Trophoblast cell (in vitro differentiated cells and primary cell): ENCODE measurements around the gene VMP1.

Experiments
- DNase-seq, 2 donors: peaks; one replicate each; pipeline ENCODE4 v3.0.0-alpha.2; 2016
- H2AFZ ChIP-seq: 2 replicates; pipeline ENCODE4 v1.6.1; 2013; ENCODE audit warnings: low read length, moderate library complexity, mild to moderate bottlenecking; ENCODE audit not compliant: insufficient read depth, poor library complexity
- H2AK5ac ChIP-seq: 2 replicates; pipeline ENCODE4 v1.6.1; 2013; ENCODE audit warnings: mild to moderate bottlenecking, low read length
- H2BK120ac ChIP-seq: 2 replicates; pipeline ENCODE4 v1.6.1; 2013; ENCODE audit warnings: low read length, mild to moderate bottlenecking, moderate library complexity; ENCODE audit not compliant: insufficient read depth, poor library complexity
- H2BK12ac ChIP-seq: 2 replicates; pipeline ENCODE4 v1.6.1; 2013; ENCODE audit warnings: mild to moderate bottlenecking, low read length, moderate library complexity
- H2BK5ac ChIP-seq: 2 replicates; pipeline ENCODE4 v1.6.1; 2013; ENCODE audit warnings: low read length, low read depth, moderate library complexity, mild to moderate bottlenecking; ENCODE audit not compliant: poor library complexity
- H3K14ac ChIP-seq: 2 replicates; pipeline ENCODE4 v1.6.1; 2013; ENCODE audit warnings: mild to moderate bottlenecking, low read length
- H3K18ac ChIP-seq: 2 replicates; pipeline ENCODE4 v1.6.1; 2013; ENCODE audit warnings: mild to moderate bottlenecking, low read length
- H3K23ac ChIP-seq: 2 replicates; pipeline ENCODE4 v1.6.1; 2013; ENCODE audit warnings: low read length
- H3K27ac ChIP-seq: 2 replicates; pipeline ENCODE4 v1.5.1; 2013; ENCODE audit warnings: low read depth, mild to moderate bottlenecking, inconsistent platforms, low read length, moderate library complexity
- H3K27me3 ChIP-seq: 2 replicates; pipeline ENCODE4 v1.6.1; 2013; ENCODE audit warnings: inconsistent platforms, mild to moderate bottlenecking, low read length, moderate library complexity; ENCODE audit not compliant: insufficient read depth
- H3K36me3 ChIP-seq, 2 experiments: 1 replicate in 1 of 2; 2 replicates in 1 of 2; pipeline ENCODE4 v1.6.1; 2013; ENCODE audit warnings: low read length in 2 of 2, mild to moderate bottlenecking in 2 of 2, moderate library complexity in 1 of 2; ENCODE audit not compliant: insufficient read depth in 2 of 2, control insufficient read depth in 1 of 2
- H3K4ac ChIP-seq: 2 replicates; pipeline ENCODE4 v1.6.1; 2013; ENCODE audit warnings: low read depth, mild to moderate bottlenecking, low read length, moderate library complexity
- H3K4me1 ChIP-seq, 2 experiments: 1 replicate in 1 of 2; 2 replicates in 1 of 2; pipeline ENCODE4 v1.6.1; 2013; ENCODE audit warnings: low read length in 2 of 2, mild to moderate bottlenecking in 2 of 2, moderate library complexity in 1 of 2; ENCODE audit not compliant: insufficient read depth in 2 of 2, control insufficient read depth in 1 of 2
- H3K4me2 ChIP-seq: 2 replicates; pipeline ENCODE4 v1.6.1; 2013; ENCODE audit warnings: inconsistent platforms, mild to moderate bottlenecking, low read length, moderate library complexity
- H3K4me3 ChIP-seq: 2 replicates; pipeline ENCODE4 v1.5.1; 2013; ENCODE audit warnings: mild to moderate bottlenecking, low read depth, low read length, inconsistent platforms
- H3K79me1 ChIP-seq: one replicate; pipeline ENCODE4 v1.6.1; 2013; ENCODE audit warnings: low read length
- H3K79me2 ChIP-seq: 2 replicates; pipeline ENCODE4 v1.6.1; 2013; ENCODE audit warnings: low read length, mild to moderate bottlenecking; ENCODE audit not compliant: control insufficient read depth, insufficient read depth, poor library complexity
- H3K9ac ChIP-seq: 2 replicates; pipeline ENCODE4 v1.6.1; 2013; ENCODE audit warnings: mild to moderate bottlenecking, low read length
- H3K9me3 ChIP-seq: 2 replicates; pipeline ENCODE4 v1.6.1; 2013; ENCODE audit warnings: low read depth, mild to moderate bottlenecking, control low read depth, inconsistent platforms, low read length; ENCODE audit not compliant: insufficient read depth
- H4K12ac ChIP-seq: 2 replicates; pipeline ENCODE4 v1.6.1; 2013; ENCODE audit warnings: low read depth, mild to moderate bottlenecking, low read length, moderate library complexity
- H4K8ac ChIP-seq: 2 replicates; pipeline ENCODE4 v1.6.1; 2013; ENCODE audit warnings: low read depth, mild to moderate bottlenecking, low read length, moderate library complexity
- H4K91ac ChIP-seq: one replicate; pipeline ENCODE4 v1.6.1; 2013; ENCODE audit warnings: low read depth, mild to moderate bottlenecking, low read length, moderate library complexity
- WGBS: extraction: QIAGEN DNeasy Blood & Tissue Kit; methylation state at CpG from one replicate; pipeline ENCODE4 v1.1.7; 2013; ENCODE audit warnings: missing lambda C conversion rate; ENCODE audit not compliant: insufficient read length, insufficient coverage; ENCODE audit errors: extremely low coverage; 5-methylcytosine and 5-hydroxymethylcytosine counted together

Gene VMP1

GRCh38 chr17:59815965-59816364 lies 108.5 kb downstream of the VMP1 start:
- Histone ChIP-seq H3K4me1 (no peaks in the 10 kb centered on the region), H3K9me3 (no peaks in the 10 kb centered on the region), H3K27ac (no peak overlapping the region), H2AFZ (no peak overlapping the region), H2BK120ac (no peak overlapping the region), H2BK12ac (no peak overlapping the region), H3K23ac (no peak overlapping the region), H3K4me2 (no peak overlapping the region), H2BK5ac (no peak overlapping the region), H3K9ac (no peak overlapping the region), H3K79me2 (no peaks in the 10 kb centered on the region), H3K18ac (no peak overlapping the region), H3K36me3 (peaks cover 2% of the 10 kb centered on the region in 2 experiments), H4K12ac (no peak overlapping the region), H4K91ac (no peak overlapping the region), H3K4ac (no peak overlapping the region), H4K8ac (no peak overlapping the region), H2AK5ac (no peak overlapping the region), H3K14ac (no peak overlapping the region), H3K27me3 (no peaks in the 10 kb centered on the region), H3K4me3 (no peak overlapping the region), H3K79me1 (no peaks in the 10 kb centered on the region)
- DNase-seq: peak in 1 of 2 donors; percentile 22
- no CpG with 5 or more reads among the region's 1 CpG for whole genome bisulfite sequencing

DNA sequence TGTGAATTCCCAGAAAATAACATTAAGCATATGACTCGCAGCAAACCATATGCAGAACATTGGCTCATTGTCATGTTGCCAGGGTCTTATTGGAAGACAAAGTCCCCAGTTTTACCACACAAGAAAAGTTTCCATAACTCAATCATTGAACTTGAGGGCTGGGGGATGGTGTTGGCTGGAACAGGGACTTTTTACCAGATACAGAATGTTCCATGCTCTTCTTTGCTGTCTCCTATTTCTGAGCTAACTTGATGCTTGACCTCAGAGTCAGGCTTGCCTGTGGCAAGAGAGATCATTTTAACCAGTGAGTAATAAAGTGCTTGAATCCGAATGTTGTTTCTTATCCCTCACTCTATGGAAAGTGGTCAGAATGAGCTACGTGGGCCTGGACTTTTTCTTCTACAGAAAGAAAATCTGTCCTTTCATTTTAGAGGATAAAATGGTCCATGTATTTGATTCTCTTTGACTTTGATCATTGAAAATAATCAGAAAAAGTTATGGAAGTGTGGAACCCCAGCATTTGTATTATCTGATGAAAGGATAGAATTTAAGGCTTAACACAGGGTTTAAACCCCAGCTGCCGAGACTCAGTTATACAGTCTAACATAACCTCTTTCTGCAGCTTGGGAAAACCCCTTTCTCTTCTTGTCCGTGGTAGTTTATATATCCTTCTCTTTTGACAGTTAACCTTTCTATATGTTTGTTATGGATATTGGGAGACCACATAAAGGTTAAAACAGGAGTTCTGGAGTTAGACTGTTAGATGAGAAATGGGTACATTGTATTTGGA lies 118.3 kb downstream of the VMP1 start:
- no peak overlapping the region for H2AK5ac ChIP-seq
- no peak overlapping the region for H2BK12ac ChIP-seq
- no peak overlapping the region for H3K4ac ChIP-seq
- no peak overlapping the region for H4K91ac ChIP-seq
- H2AFZ ChIP-seq: no peak overlapping the region
- DNase-seq: peak in 1 of 2 donors; percentile 2
- H3K4me2 ChIP-seq: no peak overlapping the region
- no peak overlapping the region for H2BK5ac ChIP-seq
- peaks cover 3 to 7% of the 10 kb centered on the region in 2 experiments for H3K4me1 ChIP-seq
- no peak overlapping the region for H3K18ac ChIP-seq
- H4K12ac ChIP-seq: no peak overlapping the region
- WGBS: no CpG with 5 or more reads among the region's 5 CpGs
- H3K27me3 ChIP-seq: no peaks in the 10 kb centered on the region
- no peak overlapping the region for H3K9ac ChIP-seq
- H4K8ac ChIP-seq: no peak overlapping the region
- peaks cover 5% of the 10 kb centered on the region for H3K79me1 ChIP-seq
- no peaks in the 10 kb centered on the region for H3K79me2 ChIP-seq
- no peak overlapping the region for H3K23ac ChIP-seq
- no peak overlapping the region for H3K4me3 ChIP-seq
- no peaks in the 10 kb centered on the region for H3K9me3 ChIP-seq
- H3K14ac ChIP-seq: no peak overlapping the region
- H3K36me3 ChIP-seq: peaks cover 0 to 5% of the 10 kb centered on the region in 2 experiments
- no peak overlapping the region for H2BK120ac ChIP-seq
- no peak overlapping the region for H3K27ac ChIP-seq

GRCh38 chr17:59826706-59827453 lies 119.4 kb downstream of the VMP1 start:
- no peaks in the 10 kb centered on the region for H3K27me3 ChIP-seq
- H3K79me1 ChIP-seq: peaks cover 7% of the 10 kb centered on the region
- H2BK12ac ChIP-seq: no peak overlapping the region
- no peak overlapping the region for H3K4me3 ChIP-seq
- no peak overlapping the region for H3K18ac ChIP-seq
- peaks cover 3 to 8% of the 10 kb centered on the region in 2 experiments for H3K4me1 ChIP-seq
- H4K8ac ChIP-seq: no peak overlapping the region
- H3K27ac ChIP-seq: no peak overlapping the region
- DNase-seq: no peak
- H3K79me2 ChIP-seq: no peaks in the 10 kb centered on the region
- H3K36me3 ChIP-seq: peaks cover 0 to 5% of the 10 kb centered on the region in 2 experiments
- H2BK120ac ChIP-seq: no peak overlapping the region
- H2AK5ac ChIP-seq: no peak overlapping the region
- H4K91ac ChIP-seq: no peak overlapping the region
- no peak overlapping the region for H3K23ac ChIP-seq
- H3K9ac ChIP-seq: no peak overlapping the region
- H3K4ac ChIP-seq: no peak overlapping the region
- no peaks in the 10 kb centered on the region for H3K9me3 ChIP-seq
- no CpG with 5 or more reads among the region's 4 CpGs for WGBS
- H2BK5ac ChIP-seq: no peak overlapping the region
- H2AFZ ChIP-seq: no peak overlapping the region
- H3K4me2 ChIP-seq: no peak overlapping the region
- H4K12ac ChIP-seq: no peak overlapping the region
- no peak overlapping the region for H3K14ac ChIP-seq

GRCh38 chr17:59827721-59828477 lies 120.4 kb downstream of the VMP1 start:
- no peak overlapping the region for H4K8ac ChIP-seq

More at GRCh38 chr17:59827721-59828477, 120.4 kb downstream of the VMP1 start:
- Histone ChIP-seq H3K4me3 (no peak overlapping the region), H3K79me1 (peaks cover 8% of the 10 kb centered on the region), H3K79me2 (no peaks in the 10 kb centered on the region), H2AFZ (no peak overlapping the region), H3K4ac (no peak overlapping the region), H2AK5ac (no peak overlapping the region), H4K91ac (peak overlapping the region; percentile 43), H4K12ac (no peak overlapping the region), H3K36me3 (peaks cover 0 to 5% of the 10 kb centered on the region in 2 experiments), H3K23ac (no peak overlapping the region), H3K9ac (no peak overlapping the region), H3K14ac (no peak overlapping the region), H3K18ac (no peak overlapping the region), H3K4me1 (peaks cover 3 to 8% of the 10 kb centered on the region in 2 experiments), H3K4me2 (no peak overlapping the region), H3K27me3 (no peaks in the 10 kb centered on the region), H2BK12ac (no peak overlapping the region), H3K9me3 (no peaks in the 10 kb centered on the region), H2BK120ac (peak overlapping the region; percentile 3), H3K27ac (no peak overlapping the region), H2BK5ac (no peak overlapping the region)
- no peak for DNase-seq
- WGBS: no CpG with 5 or more reads among the region's 5 CpGs
